ENCODE measurements around the gene REEP6. TPM values are rescaled to one million over a fixed set of nuclear protein-coding genes. Genes with fewer than 3 reads are reported as not detected.
"Not testable (repeated sequence)": the region's sequence is repeated elsewhere in the genome, so short reads cannot be mapped to it uniquely, and the experiment has no call there.

REEP6 gene
- total and polyA plus RNA-seq, 3 donors from 2014 or later, result 386 to 454 (median 429) TPM

GRCh38 chr19:1528596-1529429, 37.8 kb downstream of the REEP6 start:
- no peaks in the 10 kb centered on the region for H3K27me3 ChIP-seq
- no peak overlapping the region for H3K27ac ChIP-seq
- DNase-seq, result no peak
- TF ChIP-seq, protein P1, sequence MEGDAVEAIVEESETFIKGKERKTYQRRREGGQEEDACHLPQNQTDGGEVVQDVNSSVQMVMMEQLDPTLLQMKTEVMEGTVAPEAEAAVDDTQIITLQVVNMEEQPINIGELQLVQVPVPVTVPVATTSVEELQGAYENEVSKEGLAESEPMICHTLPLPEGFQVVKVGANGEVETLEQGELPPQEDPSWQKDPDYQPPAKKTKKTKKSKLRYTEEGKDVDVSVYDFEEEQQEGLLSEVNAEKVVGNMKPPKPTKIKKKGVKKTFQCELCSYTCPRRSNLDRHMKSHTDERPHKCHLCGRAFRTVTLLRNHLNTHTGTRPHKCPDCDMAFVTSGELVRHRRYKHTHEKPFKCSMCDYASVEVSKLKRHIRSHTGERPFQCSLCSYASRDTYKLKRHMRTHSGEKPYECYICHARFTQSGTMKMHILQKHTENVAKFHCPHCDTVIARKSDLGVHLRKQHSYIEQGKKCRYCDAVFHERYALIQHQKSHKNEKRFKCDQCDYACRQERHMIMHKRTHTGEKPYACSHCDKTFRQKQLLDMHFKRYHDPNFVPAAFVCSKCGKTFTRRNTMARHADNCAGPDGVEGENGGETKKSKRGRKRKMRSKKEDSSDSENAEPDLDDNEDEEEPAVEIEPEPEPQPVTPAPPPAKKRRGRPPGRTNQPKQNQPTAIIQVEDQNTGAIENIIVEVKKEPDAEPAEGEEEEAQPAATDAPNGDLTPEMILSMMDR (IDR thresholded peaks at IDR 0.05), result no peak
- no peak for TF ChIP-seq POLR2A (IDR thresholded peaks at IDR 0.05)
- H3K4me3 ChIP-seq, result no peak overlapping the region
- WGBS, 2 donors, result 88 to 92% methylated on average over 13 to 18 of the region's 23 CpGs
- no peaks in the 10 kb centered on the region for H3K9me3 ChIP-seq
- intact Hi-C loops (cut with DNase I; ENCODE audit: low total_unique reads), result no loop called here
- H3K36me3 ChIP-seq (ENCODE audit: low read depth, missing control alignments), result no peaks in the 10 kb centered on the region
- H3K4me1 ChIP-seq, result no peaks in the 10 kb centered on the region

- no peak for DNase-seq
- H3K36me3 ChIP-seq (ENCODE audit: low read depth, missing control alignments), result no peaks in the 10 kb centered on the region
- 91 to 95% methylated on average over 4 to 16 of the region's 16 CpGs for WGBS, 2 donors
- no peaks in the 10 kb centered on the region for H3K9me3 ChIP-seq
- H3K27me3 ChIP-seq, result no peaks in the 10 kb centered on the region
- H3K4me3 ChIP-seq, result no peak overlapping the region
- H3K4me1 ChIP-seq, result no peaks in the 10 kb centered on the region
- TF ChIP-seq POLR2A (IDR thresholded peaks at IDR 0.05), result no peak
- TF ChIP-seq, protein P1 (IDR thresholded peaks at IDR 0.05), result no peak
- intact Hi-C loops (cut with DNase I; ENCODE audit: low total_unique reads), result no loop called here
- no peak overlapping the region for H3K27ac ChIP-seq
These were observed 38.4 kb downstream of the REEP6 start for GRCh38 chr19:1529430-1529816.

DNA sequence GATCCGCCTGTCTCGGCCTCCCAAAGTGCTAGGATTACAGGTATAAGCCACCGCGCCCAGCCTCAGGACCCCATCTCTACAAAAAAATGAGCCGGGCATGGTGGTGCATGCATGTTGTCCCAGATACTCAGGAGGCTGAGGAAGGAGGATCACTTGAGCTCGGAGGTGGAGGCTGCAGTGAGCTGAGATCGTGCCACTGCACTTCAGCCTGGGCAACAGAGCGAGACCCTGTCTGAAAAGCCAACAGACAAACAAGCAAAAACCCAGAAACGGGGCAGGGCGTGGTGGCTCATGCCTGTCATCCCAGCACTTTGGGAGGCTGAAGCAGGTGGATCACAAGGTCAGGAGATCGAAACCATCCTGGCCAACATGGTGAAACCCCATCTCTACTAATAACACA, 39.9 kb downstream of the REEP6 start:
- 94 to 95% methylated on average over 7 to 11 of the region's 11 CpGs for WGBS, 2 donors
- H3K4me1 ChIP-seq; H3K4me3 ChIP-seq; H3K9me3 ChIP-seq; H3K27ac ChIP-seq; H3K36me3 ChIP-seq (ENCODE audit: low read depth, missing control alignments); H3K27me3 ChIP-seq; intact Hi-C loops (cut with DNase I; ENCODE audit: low total_unique reads); DNase-seq: not testable (repeated sequence)

DNA sequence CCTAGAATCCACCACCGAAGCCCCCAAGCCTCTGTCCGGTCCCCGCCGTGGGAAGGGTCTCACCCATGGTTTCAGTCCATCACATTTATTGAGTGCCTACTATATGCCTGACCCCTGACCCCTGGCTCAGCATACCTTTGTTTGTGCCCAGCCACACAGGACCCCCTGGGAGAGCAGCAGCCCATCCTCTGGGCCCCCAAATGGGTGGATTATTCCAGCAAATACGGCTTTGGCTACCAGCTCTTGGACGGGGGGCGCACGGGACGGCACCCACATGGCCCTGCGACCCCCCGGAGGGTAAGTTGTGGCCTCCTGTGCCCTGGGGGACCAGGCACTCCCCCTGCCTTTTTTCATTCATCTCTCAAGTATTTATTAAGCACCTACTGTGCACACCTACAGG, 40.6 kb downstream of the REEP6 start:
- Histone ChIP-seq H3K4me1 (no peaks in the 10 kb centered on the region), H3K27me3 (no peaks in the 10 kb centered on the region), H3K9me3 (no peaks in the 10 kb centered on the region), H3K27ac (no peak overlapping the region), H3K4me3 (no peak overlapping the region), H3K36me3 (ENCODE audit: low read depth, missing control alignments) (no peaks in the 10 kb centered on the region)
- DNase-seq, result no peak
- WGBS, 2 donors, result 97 to 98% methylated on average over 11 of the region's 11 CpGs
- TF ChIP-seq POLR2A (IDR thresholded peaks at IDR 0.05), result no peak
- intact Hi-C loops (cut with DNase I; ENCODE audit: low total_unique reads), result no loop called here

DNA sequence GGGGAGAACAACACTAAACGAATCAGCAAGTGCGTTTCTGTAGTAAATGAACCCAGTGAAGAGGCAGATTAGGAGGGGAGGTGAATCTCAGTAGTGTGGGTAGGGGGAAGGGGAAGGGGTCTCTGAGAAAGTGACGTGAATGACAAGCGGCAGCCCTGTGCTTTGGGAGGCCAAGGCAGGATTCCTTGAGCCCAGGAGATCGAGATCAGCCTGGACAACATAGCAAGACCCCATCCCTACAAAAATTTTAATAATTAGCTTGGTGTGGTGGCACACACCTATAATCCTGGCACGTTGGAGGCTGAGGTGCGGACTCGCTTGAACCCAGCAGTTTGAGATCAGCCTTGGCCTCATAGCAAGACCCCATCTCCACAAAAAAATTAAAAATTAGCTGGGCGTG, 41.0 kb downstream of the REEP6 start:
- H3K36me3 ChIP-seq (ENCODE audit: low read depth, missing control alignments), result no peaks in the 10 kb centered on the region
- no peaks in the 10 kb centered on the region for H3K9me3 ChIP-seq
- no peaks in the 10 kb centered on the region for H3K4me1 ChIP-seq
- no peak for DNase-seq
- 94 to 95% methylated on average over 9 of the region's 9 CpGs for WGBS, 2 donors
- intact Hi-C loops (cut with DNase I; ENCODE audit: low total_unique reads), result no loop called here
- no peaks in the 10 kb centered on the region for H3K27me3 ChIP-seq
- no peak overlapping the region for H3K4me3 ChIP-seq
- TF ChIP-seq, protein P1 (IDR thresholded peaks at IDR 0.05), result no peak
- TF ChIP-seq POLR2A (IDR thresholded peaks at IDR 0.05), result no peak
- no peak overlapping the region for H3K27ac ChIP-seq

Data from testis (tissue), 3 donors.